Measurements from ENCODE around the gene AP1M1. TPM values are rescaled to one million over a fixed set of nuclear protein-coding genes. Genes with fewer than 3 reads are reported as not detected.

Gene AP1M1
- total and polyA plus RNA-seq, 2 of the 4 experiments (the other 2 are of a cell fraction): 85.1 to 99.1 TPM

GRCh38 chr19:16265205-16265604, 67.5 kb downstream of the AP1M1 start:
- Histone ChIP-seq H4K20me1 (ENCODE audit: insufficient read depth, low read length) (no peaks in the 10 kb centered on the region), H4K5ac (ENCODE audit: low read depth, low read length) (no peak overlapping the region), H2AFZ (replicated peaks; ENCODE audit: low read length, poor library complexity) (no peak overlapping the region), H3K4me1 (ENCODE audit: control insufficient read depth, insufficient read depth, low read length) (no peaks in the 10 kb centered on the region), H3K9me3 (ENCODE audit: control insufficient read depth, insufficient read depth, low read length) (peaks cover 7% of the 10 kb centered on the region), H3K9me1 (ENCODE audit: insufficient read depth, low read length) (no peaks in the 10 kb centered on the region), H4K91ac (ENCODE audit: insufficient read depth, low read depth, low read length) (no peak overlapping the region), H3K18ac (ENCODE audit: low read depth, low read length) (no peak overlapping the region), H3K9ac (ENCODE audit: low read depth, low read length) (no peak overlapping the region), H3K14ac (replicated peaks; ENCODE audit: low read depth, low read length) (no peak overlapping the region), H2AK5ac (ENCODE audit: low read depth, low read length) (no peak overlapping the region), H3K4me3 (ENCODE audit: insufficient read depth, low read depth, low read length) (no peak overlapping the region), H3K4ac (ENCODE audit: low read depth, low read length) (no peak overlapping the region), H4K8ac (ENCODE audit: low read depth in 2 of 2, low read length in 2 of 2) (no peak overlapping the region), H3K56ac (ENCODE audit: extremely low read depth, insufficient read depth, low read length) (no peak overlapping the region), H3K27me3 (ENCODE audit: control insufficient read depth, insufficient read depth, low read length) (peaks cover 45% of the 10 kb centered on the region), H2BK20ac (ENCODE audit: low read depth, low read length) (no peak overlapping the region), H3K23ac (ENCODE audit: low read depth, low read length) (no peak overlapping the region), H2AK9ac (replicated peaks; ENCODE audit: low read depth, low read length, poor library complexity) (no peak overlapping the region), H3K79me1 (ENCODE audit: low read depth in 1 of 2, low read length in 2 of 2) (no peaks in the 10 kb centered on the region), H3K36me3 (ENCODE audit: control insufficient read depth, insufficient read depth, low read length) (no peaks in the 10 kb centered on the region), H3K27ac (ENCODE audit: insufficient read depth, low read length) (no peak overlapping the region), H3K4me2 (ENCODE audit: low read depth, low read length) (no peak overlapping the region), H2BK120ac (ENCODE audit: low read depth, low read length) (no peak overlapping the region), H2BK15ac (ENCODE audit: low read depth, low read length) (no peak overlapping the region), H2BK5ac (ENCODE audit: low read depth, low read length, poor library complexity, severe bottlenecking) (no peak overlapping the region)
- DNase-seq: no peak
- WGBS, 2 experiments (ENCODE audit: extremely low coverage in 2 of 2, insufficient read length in 1 of 2): 56% methylated on average over 2 of the region's 3 CpGs; no CpG with 5 or more reads in 1 of the 2 experiments
- TF ChIP-seq CEBPB (IDR thresholded peaks at IDR 0.05; ENCODE audit: low read depth, low read length): no peak
- TF ChIP-seq RCOR1 (IDR thresholded peaks at IDR 0.05; ENCODE audit: insufficient replicate concordance, low read length): no peak
- no peak for TF ChIP-seq SMC3 (IDR thresholded peaks at IDR 0.05; ENCODE audit: low read depth, low read length)
- no peak for TF ChIP-seq FOS (IDR thresholded peaks at IDR 0.05; ENCODE audit: low read depth, low read length)
- no peak for TF ChIP-seq CHD1 (IDR thresholded peaks at IDR 0.05; ENCODE audit: low read depth, low read length)
- TF ChIP-seq USF2 (IDR thresholded peaks at IDR 0.05; ENCODE audit: low read depth, low read length): no peak
- no peak for TF ChIP-seq MAZ (IDR thresholded peaks at IDR 0.05; ENCODE audit: borderline replicate concordance, low read depth, low read length)
- TF ChIP-seq BHLHE40 (IDR thresholded peaks at IDR 0.05; ENCODE audit: low read depth, low read length): no peak
- no peak for TF ChIP-seq ELK1 (IDR thresholded peaks at IDR 0.05; ENCODE audit: borderline replicate concordance, low read depth, low read length)
- no peak for TF ChIP-seq POLR2A (IDR thresholded peaks at IDR 0.05; ENCODE audit: low read depth, low read length)
- TF ChIP-seq MXI1 (IDR thresholded peaks at IDR 0.05; ENCODE audit: borderline replicate concordance, low read depth, low read length): no peak
- TF ChIP-seq RAD21 (IDR thresholded peaks at IDR 0.05; ENCODE audit: low read length): no peak
- TF ChIP-seq NFE2L2 (IDR thresholded peaks at IDR 0.05; ENCODE audit: low read depth, low read length): no peak
- in situ Hi-C loops (cut with MboI; ENCODE audit: low sequenced_read_pairs) (no loop called here), intact Hi-C loops (cut with micrococcal nuclease) (no loop called here), dilution Hi-C loops (cut with HindIII; ENCODE audit: low sequenced_read_pairs, unreplicated experiment) (no loop called here)
- ATAC-seq (ENCODE audit: low read depth): no peak
- ChIA-PET CTCF (no interaction called here), POLR2A (ENCODE audit: unreplicated experiment) (no interaction called here)
- no TSS peak for BruUV-seq (replicated peaks)

Measured in IMR-90 (cell line).